ENCODE results near the gene ATG10. TPM values are rescaled to one million over a fixed set of nuclear protein-coding genes. Genes with fewer than 3 reads are reported as not detected.

The ATG10 gene
- total RNA-seq, 4 donors from 2014 or later = 1.0 to 15.4 (median 6.5) TPM

DNA sequence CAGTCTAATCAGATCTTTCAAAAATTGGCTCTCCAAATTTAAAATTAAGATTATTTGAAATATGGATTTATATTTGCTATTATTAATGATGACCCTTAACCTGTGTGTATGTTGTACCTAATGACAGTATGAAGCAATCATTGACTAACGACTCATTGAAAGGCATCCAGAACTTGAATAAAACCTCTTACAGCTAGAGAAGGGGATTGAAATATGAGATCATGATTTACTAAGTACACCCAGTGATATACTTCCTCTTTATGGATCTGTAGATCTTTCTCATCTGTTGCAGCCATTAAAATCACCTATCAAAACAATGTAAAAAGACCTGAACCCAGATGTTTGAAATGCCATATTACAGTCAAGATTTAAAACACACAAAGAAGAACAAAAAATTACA, 179.8 kb downstream of the ATG10 start:
- no peak for DNase-seq
- no peaks in the 10 kb centered on the region for H3K36me3 ChIP-seq
- no peaks in the 10 kb centered on the region for H3K9me3 ChIP-seq
- no peak for TF ChIP-seq POLR2A (IDR thresholded peaks at IDR 0.05)
- TF ChIP-seq, protein P1, sequence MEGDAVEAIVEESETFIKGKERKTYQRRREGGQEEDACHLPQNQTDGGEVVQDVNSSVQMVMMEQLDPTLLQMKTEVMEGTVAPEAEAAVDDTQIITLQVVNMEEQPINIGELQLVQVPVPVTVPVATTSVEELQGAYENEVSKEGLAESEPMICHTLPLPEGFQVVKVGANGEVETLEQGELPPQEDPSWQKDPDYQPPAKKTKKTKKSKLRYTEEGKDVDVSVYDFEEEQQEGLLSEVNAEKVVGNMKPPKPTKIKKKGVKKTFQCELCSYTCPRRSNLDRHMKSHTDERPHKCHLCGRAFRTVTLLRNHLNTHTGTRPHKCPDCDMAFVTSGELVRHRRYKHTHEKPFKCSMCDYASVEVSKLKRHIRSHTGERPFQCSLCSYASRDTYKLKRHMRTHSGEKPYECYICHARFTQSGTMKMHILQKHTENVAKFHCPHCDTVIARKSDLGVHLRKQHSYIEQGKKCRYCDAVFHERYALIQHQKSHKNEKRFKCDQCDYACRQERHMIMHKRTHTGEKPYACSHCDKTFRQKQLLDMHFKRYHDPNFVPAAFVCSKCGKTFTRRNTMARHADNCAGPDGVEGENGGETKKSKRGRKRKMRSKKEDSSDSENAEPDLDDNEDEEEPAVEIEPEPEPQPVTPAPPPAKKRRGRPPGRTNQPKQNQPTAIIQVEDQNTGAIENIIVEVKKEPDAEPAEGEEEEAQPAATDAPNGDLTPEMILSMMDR (IDR thresholded peaks at IDR 0.05) = no peak
- no peak overlapping the region for H3K4me3 ChIP-seq
- intact Hi-C loops (cut with DNase I; ENCODE audit: low total_unique reads) = no loop called here
- H3K27ac ChIP-seq = no peak overlapping the region
- no peaks in the 10 kb centered on the region for H3K27me3 ChIP-seq
- H3K4me1 ChIP-seq = no peaks in the 10 kb centered on the region

DNA sequence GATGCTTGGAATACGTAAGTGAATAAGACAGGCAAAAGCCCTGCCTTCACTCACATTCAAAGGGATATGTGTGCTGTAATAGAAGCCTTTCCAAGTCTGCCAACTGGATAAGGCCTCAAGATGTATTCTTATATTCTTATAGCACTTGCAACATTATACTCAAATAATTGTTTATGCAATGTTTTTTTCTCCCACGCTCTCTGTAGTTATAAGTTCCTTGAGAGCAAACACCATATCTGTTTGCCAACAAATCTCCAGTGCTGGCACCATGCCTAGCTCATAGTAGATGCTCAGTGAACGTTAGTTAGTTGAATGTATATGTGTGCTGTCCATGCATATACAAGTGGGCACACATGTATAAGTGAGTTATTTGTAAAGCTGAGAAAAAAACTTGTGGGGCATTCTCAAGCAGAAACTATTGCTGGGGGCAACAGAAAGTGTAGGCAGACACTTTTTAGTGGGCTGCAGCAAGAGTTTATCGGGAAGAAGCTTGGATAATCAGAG, 181.2 kb downstream of the ATG10 start:
- H3K27ac ChIP-seq = no peak overlapping the region
- DNase-seq = no peak
- intact Hi-C loops (cut with DNase I; ENCODE audit: low total_unique reads) = no loop called here
- H3K9me3 ChIP-seq = no peaks in the 10 kb centered on the region
- no peak overlapping the region for H3K4me3 ChIP-seq
- H3K36me3 ChIP-seq = no peaks in the 10 kb centered on the region
- H3K4me1 ChIP-seq = no peaks in the 10 kb centered on the region
- TF ChIP-seq POLR2A (IDR thresholded peaks at IDR 0.05) = no peak
- no peaks in the 10 kb centered on the region for H3K27me3 ChIP-seq

DNA sequence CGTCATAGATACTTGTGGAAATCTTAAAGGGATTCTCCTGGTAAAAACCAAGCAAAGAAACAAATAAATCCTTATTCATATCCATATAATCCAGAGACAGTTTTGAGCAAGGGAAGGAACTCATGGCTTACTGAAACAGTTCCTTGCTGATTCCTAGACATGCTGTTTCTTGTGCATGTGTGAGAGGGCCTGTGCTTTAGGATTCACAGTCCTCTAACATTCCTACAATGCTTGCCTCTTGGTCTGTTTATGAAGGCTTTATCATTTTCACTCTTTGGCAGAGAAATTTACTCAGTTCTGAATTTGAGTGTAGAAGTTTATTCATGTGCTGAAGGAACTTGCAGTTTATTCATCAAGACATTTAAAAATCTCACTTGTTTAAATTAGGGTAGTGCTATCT, 183.0 kb downstream of the ATG10 start:
- TF ChIP-seq POLR2A (IDR thresholded peaks at IDR 0.05) = no peak
- TF ChIP-seq, protein P1 (IDR thresholded peaks at IDR 0.05) = no peak
- H3K27me3 ChIP-seq = no peaks in the 10 kb centered on the region
- H3K36me3 ChIP-seq = no peaks in the 10 kb centered on the region
- intact Hi-C loops (cut with DNase I; ENCODE audit: low total_unique reads) = no loop called here
- H3K4me3 ChIP-seq = no peak overlapping the region
- DNase-seq = no peak
- H3K4me1 ChIP-seq = no peaks in the 10 kb centered on the region
- H3K9me3 ChIP-seq = no peaks in the 10 kb centered on the region
- H3K27ac ChIP-seq = no peak overlapping the region

DNA sequence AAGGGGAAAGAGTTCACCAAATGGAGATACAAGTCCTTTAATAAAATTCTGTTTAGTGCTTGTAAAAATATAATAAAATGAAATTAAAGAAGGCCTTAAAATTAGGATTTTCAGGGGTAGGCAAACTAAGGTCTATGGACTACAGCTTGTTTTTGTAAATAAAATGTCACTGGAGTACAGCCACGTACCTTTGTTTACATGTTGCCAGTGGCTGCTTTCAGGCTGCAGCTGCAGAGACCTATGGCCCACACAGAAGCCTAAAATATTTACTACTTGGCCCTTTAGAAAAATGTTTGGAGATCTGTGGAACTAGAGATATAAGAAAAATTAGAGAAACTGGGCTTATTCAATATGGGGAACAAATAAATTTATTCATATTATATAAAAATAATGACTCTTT, 183.5 kb downstream of the ATG10 start:
- Histone ChIP-seq H3K4me3 (no peak overlapping the region), H3K27ac (no peak overlapping the region), H3K27me3 (no peaks in the 10 kb centered on the region), H3K36me3 (no peaks in the 10 kb centered on the region), H3K4me1 (no peaks in the 10 kb centered on the region), H3K9me3 (no peaks in the 10 kb centered on the region)
- no peak for DNase-seq
- TF ChIP-seq POLR2A (IDR thresholded peaks at IDR 0.05) = no peak
- TF ChIP-seq, protein P1 (IDR thresholded peaks at IDR 0.05) = no peak
- intact Hi-C loops (cut with DNase I; ENCODE audit: low total_unique reads) = no loop called here

DNA sequence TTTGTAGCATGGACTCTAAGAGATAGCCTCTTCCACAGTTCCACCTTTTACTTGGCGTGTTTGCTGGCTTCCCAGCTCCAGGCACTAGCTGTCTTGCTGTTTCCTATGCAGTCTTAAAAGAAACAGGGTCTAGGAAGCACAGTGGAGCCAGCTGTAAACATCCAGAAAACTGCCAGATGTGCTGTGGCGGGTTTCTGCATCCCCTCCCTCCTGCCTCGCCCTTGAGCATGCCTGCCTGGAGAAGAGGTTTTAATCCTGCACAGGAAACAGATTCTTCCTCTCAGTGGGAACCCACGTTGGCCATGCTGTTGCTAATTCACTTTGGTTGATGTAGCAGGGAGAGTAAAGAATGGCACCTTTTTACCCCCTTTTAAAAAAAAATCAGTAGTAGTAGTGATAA, 185.1 kb downstream of the ATG10 start:
- no peak overlapping the region for H3K4me3 ChIP-seq

More for the DNA sequence above, 185.1 kb downstream of the ATG10 start:
- no peaks in the 10 kb centered on the region for H3K36me3 ChIP-seq
- no peaks in the 10 kb centered on the region for H3K4me1 ChIP-seq
- intact Hi-C loops (cut with DNase I; ENCODE audit: low total_unique reads) = no loop called here
- H3K27me3 ChIP-seq = no peaks in the 10 kb centered on the region
- TF ChIP-seq POLR2A (IDR thresholded peaks at IDR 0.05) = no peak
- TF ChIP-seq, protein P1 (IDR thresholded peaks at IDR 0.05) = no peak
- H3K9me3 ChIP-seq = no peaks in the 10 kb centered on the region
- DNase-seq = no peak
- H3K27ac ChIP-seq = no peak overlapping the region

Data from uterus (tissue), 4 donors.